ENCODE results near the gene FHIT. TPM values are rescaled to one million over a fixed set of nuclear protein-coding genes. Genes with fewer than 3 reads are reported as not detected.

The FHIT gene
- total RNA-seq, 1 donor from 2014 or later = 11.5 TPM

GRCh38 chr3:59850417-59850816 is 1400.8 kb downstream of the FHIT start:
- Histone ChIP-seq H3K27me3 (ENCODE audit: control insufficient read depth, insufficient read depth, low read length) (no peaks in the 10 kb centered on the region), H3K4me3 (ENCODE audit: low read depth, low read length) (no peak overlapping the region), H3K36me3 (ENCODE audit: control insufficient read depth, insufficient read depth, low read length) (no peaks in the 10 kb centered on the region)
- no peak for TF ChIP-seq CTCF (IDR thresholded peaks at IDR 0.05; ENCODE audit: insufficient read depth, low read length, poor library complexity, severe bottlenecking)
- peak; percentile 12 for DNase-seq (ENCODE audit: low read depth)

- Histone ChIP-seq H3K27me3 (ENCODE audit: control insufficient read depth, insufficient read depth, low read length) (no peaks in the 10 kb centered on the region), H3K4me3 (ENCODE audit: low read depth, low read length) (no peak overlapping the region), H3K36me3 (ENCODE audit: control insufficient read depth, insufficient read depth, low read length) (no peaks in the 10 kb centered on the region)
- no peak for TF ChIP-seq CTCF (IDR thresholded peaks at IDR 0.05; ENCODE audit: insufficient read depth, low read length, poor library complexity, severe bottlenecking)
- no peak for DNase-seq (ENCODE audit: low read depth)
Measured at GRCh38 chr3:59845386-59845785, 1405.9 kb downstream of the FHIT start.

- Histone ChIP-seq H3K27me3 (ENCODE audit: control insufficient read depth, insufficient read depth, low read length) (no peaks in the 10 kb centered on the region), H3K36me3 (ENCODE audit: control insufficient read depth, insufficient read depth, low read length) (no peaks in the 10 kb centered on the region), H3K4me3 (ENCODE audit: low read depth, low read length) (no peak overlapping the region)
- DNase-seq (ENCODE audit: low read depth) = no peak
- no peak for TF ChIP-seq CTCF (IDR thresholded peaks at IDR 0.05; ENCODE audit: insufficient read depth, low read length, poor library complexity, severe bottlenecking)
Measured at GRCh38 chr3:59843821-59844220, 1407.4 kb downstream of the FHIT start.

- no peak for DNase-seq (ENCODE audit: low read depth)
- no peaks in the 10 kb centered on the region for H3K36me3 ChIP-seq (ENCODE audit: control insufficient read depth, insufficient read depth, low read length)
- no peaks in the 10 kb centered on the region for H3K27me3 ChIP-seq (ENCODE audit: control insufficient read depth, insufficient read depth, low read length)
- TF ChIP-seq CTCF (IDR thresholded peaks at IDR 0.05; ENCODE audit: insufficient read depth, low read length, poor library complexity, severe bottlenecking) = no peak
- no peak overlapping the region for H3K4me3 ChIP-seq (ENCODE audit: low read depth, low read length)
Measured at GRCh38 chr3:59839810-59840515, 1411.3 kb downstream of the FHIT start.

- no peaks in the 10 kb centered on the region for H3K27me3 ChIP-seq (ENCODE audit: control insufficient read depth, insufficient read depth, low read length)
- TF ChIP-seq CTCF (IDR thresholded peaks at IDR 0.05; ENCODE audit: insufficient read depth, low read length, poor library complexity, severe bottlenecking) = no peak
- no peak for DNase-seq (ENCODE audit: low read depth)
- no peak overlapping the region for H3K4me3 ChIP-seq (ENCODE audit: low read depth, low read length)
- H3K36me3 ChIP-seq (ENCODE audit: control insufficient read depth, insufficient read depth, low read length) = no peaks in the 10 kb centered on the region
Measured at GRCh38 chr3:59839283-59839682, 1412.0 kb downstream of the FHIT start.

GRCh38 chr3:59836531-59836930 is 1414.7 kb downstream of the FHIT start:
- DNase-seq (ENCODE audit: low read depth) = no peak
- TF ChIP-seq CTCF (IDR thresholded peaks at IDR 0.05; ENCODE audit: insufficient read depth, low read length, poor library complexity, severe bottlenecking) = no peak
- Histone ChIP-seq H3K27me3 (ENCODE audit: control insufficient read depth, insufficient read depth, low read length) (no peaks in the 10 kb centered on the region), H3K36me3 (ENCODE audit: control insufficient read depth, insufficient read depth, low read length) (no peaks in the 10 kb centered on the region), H3K4me3 (ENCODE audit: low read depth, low read length) (no peak overlapping the region)

Measured in kidney epithelial cell (primary cell).